ENCODE data around the gene PLEKHA8.
"Not testable (repeated sequence)": the region's sequence is repeated elsewhere in the genome, so short reads cannot be mapped to it uniquely, and the experiment has no call there.

PLEKHA8 gene

DNA sequence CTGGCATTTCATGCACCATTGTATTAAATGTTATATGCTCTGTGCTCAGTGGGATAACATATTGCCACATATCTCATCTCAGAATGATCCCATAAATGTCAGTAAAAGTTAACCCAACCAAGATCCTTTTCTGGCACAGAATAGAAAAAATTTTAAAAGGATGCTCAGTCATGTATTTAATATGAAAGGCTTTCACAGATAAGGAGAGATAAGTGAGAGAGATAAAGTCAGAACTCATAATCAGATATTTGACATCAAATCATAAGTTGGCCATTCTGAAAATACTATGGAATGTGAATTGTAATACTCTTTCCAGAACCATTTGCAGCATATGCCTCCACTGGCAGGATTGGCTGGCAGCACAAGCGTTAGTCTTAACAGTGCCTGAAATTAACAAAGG, 38.5 kb downstream of the PLEKHA8 start:
- DNase-seq, result no peak

DNA sequence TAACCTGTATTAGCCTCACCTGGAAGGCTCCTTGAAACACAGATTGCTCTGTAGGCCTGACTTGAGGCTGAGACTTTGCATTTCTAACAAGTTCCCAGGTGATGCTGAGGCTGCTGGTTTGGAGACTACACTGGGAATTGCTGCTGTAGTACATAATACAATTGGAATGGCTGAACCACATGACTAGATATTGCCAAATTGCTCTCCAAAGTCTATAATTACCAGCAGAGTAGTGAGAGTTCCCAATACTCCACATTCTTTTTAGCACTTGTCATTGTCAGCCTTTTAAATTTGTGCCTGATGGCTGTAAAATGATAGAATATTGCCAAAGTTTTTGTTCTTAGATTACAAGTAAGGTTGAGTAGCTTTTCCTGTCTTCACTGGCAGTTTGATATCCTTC, 39.9 kb downstream of the PLEKHA8 start:
- no peak for DNase-seq

DNA sequence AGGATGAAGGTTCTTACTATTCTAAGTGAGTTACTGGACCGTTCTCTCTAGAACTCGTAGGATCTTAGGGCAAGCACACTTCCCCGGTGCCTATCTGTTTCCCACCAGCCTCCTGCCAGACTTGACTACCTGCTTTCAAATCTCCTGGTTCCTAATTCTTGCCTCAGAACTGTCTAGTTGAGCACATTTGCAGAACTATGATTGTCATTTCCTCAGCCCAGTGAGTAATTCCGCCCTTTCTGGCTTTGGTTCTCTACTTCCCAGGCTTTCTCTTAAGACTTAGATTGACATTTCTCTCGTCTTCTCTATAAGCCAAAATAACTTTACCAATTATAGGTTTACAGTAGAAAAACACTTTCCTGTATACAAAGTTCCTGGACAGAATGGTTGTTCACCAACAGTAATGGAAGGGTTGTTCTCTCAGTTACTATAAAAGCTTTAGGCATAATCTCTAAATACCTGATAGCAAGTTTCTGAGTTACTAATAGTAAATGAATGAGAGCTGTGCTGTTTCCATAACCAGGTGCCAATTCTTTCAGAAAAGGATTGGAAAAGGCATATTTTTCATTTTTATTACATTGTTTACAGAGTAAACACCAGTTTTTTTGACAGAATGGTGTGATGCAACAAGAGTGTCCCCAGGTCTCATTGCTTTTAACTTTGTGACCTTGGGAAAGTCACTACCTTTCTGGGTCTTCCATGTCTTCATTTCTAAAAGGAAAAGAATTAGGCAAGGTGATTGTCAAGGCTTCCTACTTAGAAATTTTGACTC, 41.1 kb downstream of the PLEKHA8 start:
- DNase-seq, result no peak

DNA sequence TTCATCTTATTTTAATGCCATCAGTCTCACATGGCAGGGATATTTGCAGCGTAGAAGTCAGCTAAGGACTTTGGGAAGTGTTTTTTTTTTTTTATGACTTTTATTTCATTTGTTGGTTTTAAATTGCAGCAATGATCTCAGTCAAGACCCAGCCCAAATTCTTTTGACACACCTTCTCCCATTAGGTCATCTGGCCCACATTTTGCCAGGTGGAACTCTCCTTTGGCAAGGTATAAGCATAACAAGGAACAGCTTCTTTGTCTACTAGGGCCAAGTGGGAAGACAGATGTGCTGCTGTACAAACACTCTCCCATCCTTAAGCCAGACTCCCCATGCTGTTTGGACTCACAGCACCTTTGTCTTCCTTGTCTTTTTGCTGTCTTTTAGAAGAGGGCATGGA, 41.8 kb downstream of the PLEKHA8 start:
- DNase-seq, result no peak

DNA sequence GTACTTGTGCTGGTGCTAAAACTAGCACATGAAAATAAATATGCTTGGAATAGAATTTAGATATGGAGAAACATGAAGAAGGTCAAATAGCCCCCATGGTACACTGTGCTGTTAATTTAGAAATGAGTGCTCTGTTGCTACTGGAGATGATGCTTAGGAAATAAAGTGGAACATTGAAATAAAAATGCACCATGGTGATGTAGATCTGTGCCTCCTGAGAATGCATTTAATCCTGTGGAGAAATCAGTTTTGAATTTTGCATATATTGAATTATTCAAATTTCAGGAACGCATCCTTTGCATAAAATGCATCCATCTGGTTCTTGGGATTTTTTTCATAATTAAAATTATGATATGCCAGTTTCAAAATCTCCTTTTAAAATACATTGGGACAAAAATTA, 44.5 kb downstream of the PLEKHA8 start:
- DNase-seq, result no peak

DNA sequence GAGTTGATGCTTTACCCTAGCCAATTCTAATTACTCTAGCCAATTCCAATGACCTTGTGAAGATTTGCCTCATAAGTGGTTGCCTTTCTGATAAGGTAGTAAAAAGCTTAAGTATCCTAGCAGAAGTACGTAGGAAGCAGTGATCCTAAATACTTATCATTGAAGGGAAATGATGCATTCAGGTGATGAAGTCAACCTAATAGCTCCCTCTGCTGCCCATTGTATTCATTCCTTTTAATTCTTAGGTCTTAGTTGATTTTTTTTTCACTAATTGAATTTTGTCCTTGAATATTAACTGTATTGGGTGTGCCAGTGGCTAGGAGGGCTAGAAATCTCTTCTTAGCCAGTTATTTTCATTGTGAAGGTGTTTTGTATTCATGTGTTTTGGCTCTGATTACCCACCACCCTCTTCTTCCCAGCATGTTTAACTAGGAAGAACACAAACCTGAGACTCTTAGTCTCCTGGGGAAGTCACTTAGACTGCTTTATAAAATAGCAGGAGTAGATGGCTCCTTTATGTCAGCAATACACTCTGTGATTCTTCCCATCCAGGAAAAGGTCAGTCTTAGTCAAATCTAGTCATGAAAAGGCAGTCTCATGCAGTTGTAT, 46.3 kb downstream of the PLEKHA8 start:
- no peak for DNase-seq

DNA sequence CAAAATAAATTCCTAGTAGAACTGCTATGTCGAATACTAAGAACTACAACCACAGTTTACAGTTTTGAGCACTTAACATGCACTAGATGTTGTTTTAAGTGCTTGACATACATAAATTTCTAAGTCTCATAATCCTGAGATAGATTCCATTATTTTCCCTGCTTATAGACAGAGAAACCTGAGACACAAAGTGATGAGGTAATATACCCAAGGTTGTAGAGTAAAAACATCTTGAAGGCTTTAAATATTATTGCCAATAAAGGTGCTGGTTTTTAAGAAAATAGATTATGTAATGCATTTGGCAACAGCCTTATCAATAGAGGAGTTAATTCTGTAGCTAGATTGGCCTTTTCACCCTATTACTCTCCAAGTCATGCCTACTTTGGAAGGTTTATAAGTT, 48.2 kb downstream of the PLEKHA8 start:
- DNase-seq, result no peak

DNA sequence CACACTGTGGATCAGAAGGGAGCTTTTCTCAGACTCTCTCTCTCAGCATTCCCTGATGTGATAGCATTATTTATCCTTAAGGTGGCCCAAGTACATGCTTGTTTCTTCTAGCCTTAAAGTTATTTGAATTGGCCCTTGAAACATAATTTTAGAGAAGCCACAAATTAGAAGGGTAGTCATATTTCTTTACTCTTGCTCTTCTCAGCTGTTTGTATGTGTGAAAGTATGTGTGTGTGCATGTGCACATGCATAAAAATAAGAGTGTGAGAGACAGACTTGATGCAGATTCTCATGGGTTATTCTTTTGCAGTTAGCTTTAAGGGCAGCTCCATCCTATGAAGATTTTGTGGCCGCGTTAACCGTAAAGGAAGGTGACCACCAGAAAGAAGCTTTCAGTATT, 50.1 kb downstream of the PLEKHA8 start:
- no peak for DNase-seq

DNA sequence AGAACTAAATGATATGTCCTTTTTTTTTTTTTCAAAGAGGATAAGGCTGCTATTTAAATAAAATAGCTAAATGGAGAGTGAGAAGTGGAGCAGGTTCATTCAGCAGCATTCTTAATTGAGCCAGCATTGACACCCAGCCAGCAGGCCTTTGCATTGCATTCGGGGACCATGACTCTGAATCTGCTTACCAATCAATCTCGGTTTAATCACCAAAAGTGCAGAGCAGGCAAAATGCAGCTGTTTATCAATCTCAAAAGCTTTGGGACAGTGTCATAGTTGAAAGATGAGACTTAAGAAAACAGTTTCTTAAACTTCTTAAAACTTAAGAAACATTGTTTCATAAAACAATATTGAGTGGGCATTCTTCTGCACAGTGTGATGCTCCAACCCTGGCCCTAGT, 51.7 kb downstream of the PLEKHA8 start:
- no peak for DNase-seq

DNA sequence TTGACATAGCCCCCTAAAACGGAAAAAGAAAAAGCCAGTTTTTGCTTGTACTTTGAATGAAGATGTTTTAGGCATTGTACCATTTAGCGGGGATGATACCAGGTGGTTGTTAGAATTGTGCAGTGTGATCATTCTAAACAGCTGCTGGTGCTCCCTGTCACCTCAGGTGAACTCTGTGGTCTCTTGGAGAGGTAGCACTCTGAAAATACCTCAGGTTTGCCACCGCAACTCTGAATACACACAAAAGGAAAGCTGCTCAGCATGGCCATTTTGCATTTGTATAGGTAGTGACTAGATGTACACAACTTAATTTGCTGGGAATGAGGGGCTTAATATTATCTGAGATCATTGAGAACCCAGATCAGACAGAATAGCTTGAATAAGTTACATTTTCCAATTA, 52.6 kb downstream of the PLEKHA8 start:
- no peak for DNase-seq

DNA sequence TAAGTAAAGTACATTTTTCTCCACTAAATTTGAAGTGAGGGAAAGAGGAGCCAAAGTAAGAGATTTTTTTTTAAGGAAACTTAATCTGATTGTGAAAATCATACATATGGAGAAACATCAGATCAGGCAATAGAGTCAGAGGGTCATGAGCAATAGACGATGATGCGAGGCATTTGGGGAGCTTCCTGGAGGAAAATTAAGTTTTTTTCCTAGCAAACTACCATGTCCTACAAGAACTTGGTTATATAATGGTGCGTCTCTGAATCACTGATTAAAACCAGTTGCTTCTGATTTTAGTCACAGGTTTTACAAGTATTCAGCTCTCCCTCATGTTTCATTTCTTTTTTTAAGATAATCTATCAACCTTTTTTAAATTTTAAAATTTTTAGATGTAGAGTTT, 54.5 kb downstream of the PLEKHA8 start:
- no peak for DNase-seq

DNA sequence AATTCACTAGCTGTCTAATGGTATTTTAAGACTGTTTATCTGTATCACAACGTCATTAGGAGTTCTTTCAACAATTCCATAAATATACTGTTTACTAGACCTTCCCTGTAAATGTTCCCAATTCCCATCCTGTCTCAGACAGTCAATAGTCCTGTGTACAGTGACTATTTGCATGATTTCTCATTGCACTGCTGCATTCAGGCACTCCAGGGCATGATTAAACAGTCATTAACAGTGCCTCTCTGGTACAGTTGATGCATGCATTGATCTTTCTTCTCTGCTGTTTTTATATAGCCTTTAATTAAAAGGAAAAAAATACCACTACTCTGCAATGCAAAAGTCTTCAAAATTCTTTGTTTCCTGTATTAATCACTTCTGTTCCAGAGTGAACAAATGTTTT, 55.1 kb downstream of the PLEKHA8 start:
- no peak for DNase-seq

DNA sequence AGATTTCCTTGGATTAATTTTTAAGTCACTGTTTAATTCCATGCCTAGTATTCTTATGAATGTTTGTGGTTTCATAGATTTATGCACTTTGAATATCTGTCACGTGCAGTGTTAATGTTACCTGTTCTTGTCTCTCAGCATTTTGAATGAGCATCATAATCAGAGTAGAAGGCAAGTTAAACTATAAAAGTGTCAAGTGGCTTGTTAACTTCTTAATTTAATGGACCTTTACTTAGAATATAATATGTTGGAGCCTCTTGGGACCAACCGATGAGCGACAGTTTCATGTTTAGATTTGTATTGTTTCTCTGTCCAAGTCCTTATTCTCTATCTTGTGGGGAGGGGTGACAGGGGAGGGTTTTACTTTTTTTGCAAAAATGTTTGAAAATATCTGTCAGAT, 56.0 kb downstream of the PLEKHA8 start:
- DNase-seq, result no peak

DNA sequence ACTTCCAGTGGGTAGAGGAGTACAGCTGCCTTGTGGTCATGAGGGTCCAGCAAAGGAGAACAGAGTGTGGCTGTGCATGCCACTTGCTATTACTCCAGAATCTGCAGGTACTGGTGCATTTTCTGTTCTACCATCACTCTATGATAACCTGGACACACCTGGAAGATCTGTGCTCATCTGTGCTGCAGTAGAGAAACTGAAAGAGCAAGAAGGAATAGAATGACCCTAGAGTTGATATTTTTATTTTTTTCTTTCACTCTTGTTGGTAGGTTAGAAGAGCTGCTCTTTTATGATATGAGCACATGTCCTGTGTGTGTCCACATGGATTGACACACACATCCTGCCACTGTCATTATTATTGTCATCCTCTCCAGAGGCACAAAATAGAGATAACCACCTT, 58.3 kb downstream of the PLEKHA8 start:
- DNase-seq, result no peak

DNA sequence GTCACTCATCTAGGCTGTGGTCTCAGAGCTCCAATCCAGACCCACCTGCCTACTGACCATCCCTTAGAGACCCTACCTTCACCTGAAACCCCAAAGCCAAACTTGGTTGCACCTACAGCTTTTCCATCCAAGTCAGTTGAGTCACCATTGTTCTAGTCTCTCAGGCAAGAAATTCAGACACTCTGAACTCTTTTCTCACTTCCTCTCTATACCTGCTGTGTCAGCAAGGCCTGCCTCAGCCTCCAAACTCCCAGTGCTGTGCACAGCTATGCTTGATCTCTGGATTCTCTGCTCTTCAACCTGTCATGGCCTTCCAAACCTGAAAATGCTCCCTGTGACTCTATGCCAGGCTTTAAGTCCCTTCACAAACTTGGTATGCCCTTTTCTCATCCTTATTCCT, 59.2 kb downstream of the PLEKHA8 start:
- DNase-seq, result no peak

DNA sequence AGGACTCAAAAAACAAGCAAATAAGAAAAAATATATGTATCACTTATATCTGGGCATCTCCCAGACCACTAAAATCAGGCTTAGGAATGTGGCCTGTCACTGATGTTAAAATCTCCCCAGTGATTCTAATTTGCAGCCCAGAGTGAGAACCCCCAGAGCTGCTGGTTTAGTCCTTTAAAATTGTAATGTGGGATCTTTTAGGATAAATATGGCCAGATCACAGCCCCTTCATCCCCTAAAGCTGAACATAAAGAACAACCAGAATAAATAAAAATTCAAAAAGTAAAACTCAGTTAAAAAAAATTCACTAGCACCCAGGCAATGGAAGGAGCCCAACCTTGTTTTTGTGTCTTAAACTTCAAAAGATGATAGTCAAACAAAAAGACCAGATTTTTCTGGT, 60.1 kb downstream of the PLEKHA8 start:
- DNase-seq, result no peak

DNA sequence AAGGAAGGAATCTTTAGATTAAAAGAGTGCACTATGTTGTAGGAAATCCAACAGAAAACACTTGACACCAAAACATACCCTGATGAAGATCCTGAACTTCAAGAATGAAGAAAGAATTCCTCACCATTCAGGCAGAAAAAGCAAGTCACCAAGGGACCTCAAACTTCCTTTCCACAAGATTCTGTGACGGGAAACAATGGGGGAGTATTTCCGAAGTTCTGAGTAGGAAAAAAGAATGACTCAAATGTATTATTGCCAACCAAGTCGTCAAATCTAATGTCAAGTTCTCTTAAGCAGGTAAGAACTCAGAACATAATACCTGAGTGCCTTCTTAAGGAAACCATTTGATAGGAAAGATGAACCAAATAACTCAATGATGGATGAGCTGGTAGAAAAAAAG, 61.9 kb downstream of the PLEKHA8 start:
- DNase-seq, result no peak

DNA sequence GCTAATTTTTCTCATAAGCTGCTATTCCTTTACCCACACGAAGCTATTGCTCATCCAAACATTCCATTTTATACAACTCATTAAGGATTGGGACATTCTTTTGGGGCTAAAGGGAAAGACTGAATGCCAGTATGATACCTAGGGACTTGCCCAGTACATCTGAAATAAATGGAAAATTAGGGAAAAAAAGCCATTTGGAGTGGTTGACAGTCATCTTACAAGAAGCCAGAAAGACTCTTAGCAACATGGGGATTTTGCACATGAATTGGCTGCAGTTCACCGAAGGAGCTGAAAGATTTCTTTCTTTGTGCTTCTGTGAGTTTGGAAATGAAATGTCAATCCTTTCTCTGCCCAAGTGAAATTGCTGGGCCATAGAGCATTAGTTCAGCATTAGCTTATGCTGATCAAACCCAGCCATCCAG, 63.3 kb downstream of the PLEKHA8 start:
- no peak for DNase-seq

DNA sequence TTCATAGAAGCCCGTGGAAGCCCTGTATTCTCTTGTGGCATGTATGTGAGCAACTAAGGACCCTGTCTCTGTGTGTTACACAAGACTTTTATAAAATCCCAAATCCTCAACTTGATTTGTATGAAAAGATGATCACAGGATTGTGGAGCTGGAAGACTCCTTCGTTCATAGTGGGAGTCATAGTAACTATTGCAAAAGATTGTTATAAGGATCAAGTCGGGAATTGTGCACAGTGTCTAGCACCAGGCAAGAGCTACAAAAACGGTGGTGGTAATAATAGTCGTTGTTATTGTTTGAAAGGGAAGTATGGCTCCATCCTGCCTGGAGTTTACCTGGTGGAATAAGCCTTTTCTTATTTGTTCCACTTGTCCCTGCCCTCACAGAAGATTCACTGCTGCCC, 63.8 kb downstream of the PLEKHA8 start:
- no peak for DNase-seq

DNA sequence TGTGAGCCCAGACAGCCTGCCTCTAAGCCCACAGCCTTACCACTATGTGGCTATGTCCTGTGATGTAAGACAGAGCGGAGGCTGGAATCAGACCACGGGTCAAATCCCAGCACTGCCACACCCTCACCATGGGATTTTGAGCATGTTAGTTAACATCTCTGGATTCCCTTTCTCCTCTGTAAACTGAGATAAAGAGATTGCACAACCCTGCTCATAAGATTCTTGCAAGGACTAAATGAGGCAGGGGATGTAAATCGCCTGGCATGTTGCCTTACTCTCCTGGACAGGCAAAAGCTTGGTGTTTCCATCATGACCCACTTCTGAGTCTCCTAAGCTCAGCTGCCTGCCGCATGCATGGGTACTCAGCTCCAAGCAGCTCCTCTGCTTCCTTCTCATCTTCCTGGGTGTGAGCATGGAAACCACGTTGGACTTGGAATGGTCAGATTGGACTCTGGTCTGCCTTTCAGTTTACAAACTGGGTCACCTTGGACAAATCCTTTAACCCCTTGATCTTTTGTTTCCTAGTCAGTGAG, 65.3 kb downstream of the PLEKHA8 start:
- no peak for DNase-seq

DNA sequence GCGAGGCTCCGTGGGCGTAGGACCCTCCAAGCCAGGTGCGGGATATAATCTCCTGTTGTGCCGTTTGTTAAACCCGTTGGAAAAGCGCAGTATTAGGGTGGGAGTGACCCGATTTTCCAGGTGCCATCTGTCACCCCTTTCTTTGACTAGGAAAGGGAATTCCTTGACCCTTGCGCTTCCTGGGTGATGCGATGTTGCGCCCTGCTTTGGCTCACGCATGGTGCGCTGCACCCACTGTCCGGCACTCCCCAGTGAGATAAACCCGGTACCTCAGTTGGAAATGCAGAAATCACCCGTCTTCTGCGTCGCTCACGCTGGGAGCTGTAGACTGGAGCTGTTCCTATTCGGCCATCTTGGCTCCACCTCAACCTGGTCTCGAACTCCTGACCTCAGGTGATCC, 70.4 kb downstream of the PLEKHA8 start:
- not testable (repeated sequence) for DNase-seq

DNA sequence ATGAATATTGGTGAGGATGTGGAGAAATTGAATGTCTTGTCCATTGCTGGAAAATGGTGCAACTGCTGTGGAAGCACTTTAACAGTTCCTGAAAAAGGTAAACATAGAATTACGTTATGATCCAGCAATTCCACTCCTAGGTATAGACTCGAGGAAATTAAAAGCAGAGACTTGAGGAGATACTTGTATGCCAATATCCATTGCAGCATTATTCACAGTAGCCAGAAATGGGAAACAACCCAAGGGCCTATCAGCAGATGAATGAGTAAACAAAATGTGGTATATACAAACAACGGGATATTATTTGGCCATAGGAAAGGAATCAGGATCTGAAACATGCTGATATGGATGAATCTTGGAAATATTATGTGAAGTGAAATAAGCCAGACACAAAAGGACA, 74.1 kb downstream of the PLEKHA8 start:
- DNase-seq, result no peak

DNA sequence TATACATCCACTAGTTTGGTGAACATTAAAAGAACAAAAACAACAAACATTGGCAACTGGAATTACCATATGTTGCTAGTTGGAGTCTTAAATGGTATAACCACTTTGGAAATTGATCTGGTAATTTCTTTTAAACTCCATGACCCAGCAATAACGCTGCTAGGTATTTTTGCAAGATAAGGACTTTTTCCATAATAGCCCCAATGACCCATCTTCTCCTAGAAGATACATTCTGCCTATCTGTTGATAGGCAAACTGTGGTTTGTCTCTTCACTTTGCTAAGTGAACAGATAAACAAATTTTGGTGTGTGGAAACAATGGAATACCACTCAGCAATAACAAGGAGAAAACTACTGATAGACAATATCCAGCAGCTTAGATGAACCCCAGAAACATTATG, 75.9 kb downstream of the PLEKHA8 start:
- DNase-seq, result no peak

DNA sequence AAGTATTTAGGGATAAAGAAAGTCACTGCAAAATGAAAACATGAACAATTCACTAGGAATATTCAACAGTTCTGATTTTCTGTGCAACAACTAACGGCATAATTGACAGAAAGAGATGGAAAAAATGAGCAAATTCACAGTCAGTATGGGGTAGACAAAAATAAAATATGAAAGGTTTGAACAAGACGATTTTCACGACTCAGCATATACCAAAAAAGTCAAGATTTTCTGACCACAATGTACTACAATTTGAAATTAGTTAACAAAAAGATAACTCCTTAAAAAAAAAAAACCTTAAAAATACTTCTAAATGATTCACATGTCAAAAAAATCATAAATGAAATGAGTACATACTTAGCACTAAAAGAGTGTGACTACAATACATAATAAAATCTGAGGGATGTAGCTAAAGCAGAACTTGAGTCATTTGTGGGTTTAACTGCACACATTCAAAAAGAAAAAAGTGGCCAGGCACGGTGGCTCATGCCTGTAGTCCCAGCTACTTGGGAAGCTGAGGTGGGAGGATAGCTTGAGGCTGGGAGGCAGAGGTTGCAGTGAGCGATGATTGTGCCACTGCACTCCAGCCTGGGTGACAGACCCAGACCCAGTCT, 84.0 kb downstream of the PLEKHA8 start:
- no peak for DNase-seq

All from activated CD8-positive, alpha-beta memory T cell treated with anti-CD3 and anti-CD28 coated beads, Interleukin-2, amount 50 U/mL, for 48 hours (primary cell).